ENCODE measurements around the gene FAM163A. TPM values are rescaled to one million over a fixed set of nuclear protein-coding genes. Genes with fewer than 3 reads are reported as not detected.

The FAM163A gene
- under 1 TPM; under 0.01 to 1.00 TPM for total RNA-seq

GRCh38 chr1:179742717-179743678 is at the start of gene FAM163A:
Gene FAM163A (plus strand): TSS chr1:179743291. CDS start chr1:179813098, 69,807 bp downstream.

Other genes with a start within 250 kb of the FAM163A start
- gene NPHS2, start 167.3 kb upstream of the FAM163A start, total RNA-seq, result under 1 TPM in 1 of 2 donors, not detected in 1; under 0.01 TPM
- not detected for gene TDRD5, start 151.5 kb upstream of the FAM163A start, total RNA-seq
- 10 to 100 TPM; 77.8 to 87.2 TPM for gene TOR1AIP2, start 134.5 kb downstream of the FAM163A start, total RNA-seq
- 10 to 100 TPM; 52.9 to 58.2 TPM for gene TOR1AIP1, start 139.0 kb downstream of the FAM163A start, total RNA-seq
- gene CEP350, start 211.5 kb downstream of the FAM163A start, total RNA-seq, result 10 to 100 TPM; 55.9 to 59.9 TPM